Measurements from ENCODE around the gene POU2F1. TPM values are rescaled to one million over a fixed set of nuclear protein-coding genes. Genes with fewer than 3 reads are reported as not detected.
A peak's percentile ranks its signal among the peaks of the same experiment; 100 is the strongest.

POU2F1 gene
- total RNA-seq, 2 donors from 2014 or later, result 6.2 to 13.5 TPM

GRCh38 chr1:167408355-167408754 is 187.7 kb downstream of the POU2F1 start:
- Histone ChIP-seq H3K4me3 (no peak overlapping the region), H3K4me1 (peaks cover 18% of the 10 kb centered on the region), H3K36me3 (replicated peaks in 1 of 2; ENCODE audit: insufficient read depth in 1 of 2, low read depth in 2 of 2) (no peaks in the 10 kb centered on the region), H3K27me3 (no peaks in the 10 kb centered on the region), H3K9me3 (no peaks in the 10 kb centered on the region), H3K27ac (no peak overlapping the region)
- TF ChIP-seq POLR2A (IDR thresholded peaks at IDR 0.05) (no peak), CTCF (IDR thresholded peaks at IDR 0.05) (no peak)
- intact Hi-C loops (cut with DNase I), result no loop called here
- no peak for ATAC-seq
- DNase-seq, result no peak
- 88 to 93% methylated on average over 1 of the region's 1 CpG for WGBS, 2 donors

- Histone ChIP-seq H3K36me3 (replicated peaks in 1 of 2; ENCODE audit: insufficient read depth in 1 of 2, low read depth in 2 of 2) (no peaks in the 10 kb centered on the region), H3K27ac (no peak overlapping the region), H3K9me3 (no peaks in the 10 kb centered on the region), H3K4me1 (peaks cover 25% of the 10 kb centered on the region), H3K4me3 (no peak overlapping the region), H3K27me3 (no peaks in the 10 kb centered on the region)
- TF ChIP-seq CTCF (IDR thresholded peaks at IDR 0.05) (no peak), POLR2A (IDR thresholded peaks at IDR 0.05) (no peak)
- ATAC-seq (no peak), DNase-seq (no peak)
- intact Hi-C loops (cut with DNase I), result no loop called here
- 88 to 97% methylated on average over 1 of the region's 1 CpG for WGBS, 2 donors
Measured at GRCh38 chr1:167409183-167409582, 188.5 kb downstream of the POU2F1 start.

GRCh38 chr1:167412072-167412471 is 191.4 kb downstream of the POU2F1 start:
- H3K27me3 ChIP-seq, result no peaks in the 10 kb centered on the region
- 23 to 48% methylated on average over 4 of the region's 4 CpGs for WGBS, 2 donors
- no peaks in the 10 kb centered on the region for H3K9me3 ChIP-seq
- TF ChIP-seq POLR2A (IDR thresholded peaks at IDR 0.05) (no peak), CTCF (IDR thresholded peaks at IDR 0.05) (no peak)
- H3K4me1 ChIP-seq, result peaks cover 25% of the 10 kb centered on the region
- H3K36me3 ChIP-seq (replicated peaks in 1 of 2; ENCODE audit: insufficient read depth in 1 of 2, low read depth in 2 of 2), result no peaks in the 10 kb centered on the region
- peak; percentile 84 for ATAC-seq
- intact Hi-C loops (cut with DNase I), result no loop called here
- H3K4me3 ChIP-seq, result no peak overlapping the region
- peak overlapping the region in 3 of 4 donors; percentile 15 to 66 (median 29) for H3K27ac ChIP-seq
- peak; percentile 67 to 85 (median 80) for DNase-seq

- TF ChIP-seq POLR2A (IDR thresholded peaks at IDR 0.05), result no peak
- no peak for TF ChIP-seq CTCF (IDR thresholded peaks at IDR 0.05)
- Histone ChIP-seq H3K4me1 (peaks cover 25% of the 10 kb centered on the region), H3K36me3 (replicated peaks in 1 of 2; ENCODE audit: insufficient read depth in 1 of 2, low read depth in 2 of 2) (no peaks in the 10 kb centered on the region), H3K27me3 (no peaks in the 10 kb centered on the region), H3K9me3 (no peaks in the 10 kb centered on the region), H3K4me3 (no peak overlapping the region), H3K27ac (peak overlapping the region in 3 of 4 donors; percentile 8 to 66 (median 27))
- 24 to 26% methylated on average over 5 of the region's 5 CpGs for WGBS, 2 donors
- DNase-seq (peak; percentile 22 to 58 (median 48)), ATAC-seq (peak; percentile 70)
- intact Hi-C loops (cut with DNase I), result no loop called here
Measured at GRCh38 chr1:167412920-167413319, 192.2 kb downstream of the POU2F1 start.

- 21 to 25% methylated on average over 3 of the region's 3 CpGs for WGBS, 2 donors
- peaks cover 25% of the 10 kb centered on the region for H3K4me1 ChIP-seq
- H3K4me3 ChIP-seq, result no peak overlapping the region
- TF ChIP-seq CTCF (IDR thresholded peaks at IDR 0.05) (no peak), POLR2A (IDR thresholded peaks at IDR 0.05) (no peak)
- peak; percentile 45 for ATAC-seq
- no peaks in the 10 kb centered on the region for H3K36me3 ChIP-seq (replicated peaks in 1 of 2; ENCODE audit: insufficient read depth in 1 of 2, low read depth in 2 of 2)
- peak overlapping the region in 3 of 4 donors; percentile 8 to 66 (median 27) for H3K27ac ChIP-seq
- intact Hi-C loops (cut with DNase I), result no loop called here
- H3K9me3 ChIP-seq, result no peaks in the 10 kb centered on the region
- DNase-seq, result peak in 2 of 4 donors; percentile 22 to 28
- no peaks in the 10 kb centered on the region for H3K27me3 ChIP-seq
Measured at GRCh38 chr1:167413328-167413727, 192.6 kb downstream of the POU2F1 start.

Data from body of pancreas (tissue), 4 donors.